GM23338 (cell line): ENCODE results near the gene SLC25A17. TPM values are rescaled to one million over a fixed set of nuclear protein-coding genes. Genes with fewer than 3 reads are reported as not detected.

Experiments used
- CREB1 ChIP-seq: fragments of 250-450 bp; sonication (Bioruptor Pico); IDR thresholded peaks from 2 replicates; pipeline ENCODE4 v1.5.0; 2020; ENCODE audit warnings: low read depth, mild to moderate bottlenecking, moderate library complexity
- STAT1 ChIP-seq: IDR thresholded peaks from one replicate; pipeline ENCODE4 v1.6.1; 2016; ENCODE audit warnings: antibody characterized with exemption; ENCODE audit not compliant: unreplicated experiment
- polyA plus RNA-seq: library from polyadenylated mRNA; unstranded; fragments of >200 nt; fragmentation: Nextera tagmentation; extraction: Ambion mirVana; gene quantifications from 2 replicates; pipeline ENCODE4 v1.2.1, GENCODE V29; 2016
- total RNA-seq: library from RNA; depleted of rRNA; stranded (reverse); fragments of >200 nt; shearing (Covaris generic); gene quantifications from 2 replicates; pipeline ENCODE4 v1.2.3, GENCODE V29; 2014
- TF ChIP-seq, protein P1 (sequence below): fragments of 250-450 bp; sonication (Bioruptor Pico); IDR thresholded peaks from 2 replicates; pipeline ENCODE4 v1.5.0; 2020; ENCODE audit warnings: mild to moderate bottlenecking, moderate library complexity
- TF ChIP-seq, protein P2 (sequence below): IDR thresholded peaks from 2 replicates; pipeline ENCODE4 v1.6.1; 2016; ENCODE audit warnings: antibody characterized with exemption
- TF ChIP-seq, protein P3 (sequence below): IDR thresholded peaks from one replicate; pipeline ENCODE4 v1.6.1; 2018; ENCODE audit warnings: antibody characterized with exemption; ENCODE audit not compliant: unreplicated experiment

SLC25A17 gene
- total and polyA plus RNA-seq, 2 experiments from 2014 or later: 35.4 to 43.6 TPM

DNA sequence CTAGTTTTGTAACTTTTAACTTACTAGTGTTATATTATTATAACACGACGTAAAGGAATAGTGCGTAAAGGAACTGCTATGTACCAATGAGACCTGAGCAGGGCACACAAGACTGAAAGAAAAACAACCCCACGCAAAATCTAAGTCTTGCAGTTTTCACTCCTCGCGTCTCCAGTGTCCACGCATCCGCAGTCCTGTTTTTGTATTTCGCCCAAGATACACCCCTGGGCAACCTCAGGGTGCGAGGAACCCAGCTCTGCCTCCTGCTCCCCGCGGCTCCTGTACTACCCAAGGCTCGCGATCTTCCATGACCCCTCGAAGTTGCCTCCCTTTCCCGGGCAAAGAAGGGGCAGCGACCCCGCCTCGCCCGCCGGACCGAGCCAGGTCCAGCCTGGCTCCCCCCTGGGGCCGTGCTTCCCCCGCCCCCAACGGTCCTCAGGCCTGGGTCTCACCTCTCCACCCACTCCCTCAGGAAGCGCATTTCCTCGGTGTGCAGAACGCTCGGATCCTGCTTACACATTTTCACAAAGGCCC lies 36.9 kb upstream of the SLC25A17 start (continued):
- TF ChIP-seq, protein P1, sequence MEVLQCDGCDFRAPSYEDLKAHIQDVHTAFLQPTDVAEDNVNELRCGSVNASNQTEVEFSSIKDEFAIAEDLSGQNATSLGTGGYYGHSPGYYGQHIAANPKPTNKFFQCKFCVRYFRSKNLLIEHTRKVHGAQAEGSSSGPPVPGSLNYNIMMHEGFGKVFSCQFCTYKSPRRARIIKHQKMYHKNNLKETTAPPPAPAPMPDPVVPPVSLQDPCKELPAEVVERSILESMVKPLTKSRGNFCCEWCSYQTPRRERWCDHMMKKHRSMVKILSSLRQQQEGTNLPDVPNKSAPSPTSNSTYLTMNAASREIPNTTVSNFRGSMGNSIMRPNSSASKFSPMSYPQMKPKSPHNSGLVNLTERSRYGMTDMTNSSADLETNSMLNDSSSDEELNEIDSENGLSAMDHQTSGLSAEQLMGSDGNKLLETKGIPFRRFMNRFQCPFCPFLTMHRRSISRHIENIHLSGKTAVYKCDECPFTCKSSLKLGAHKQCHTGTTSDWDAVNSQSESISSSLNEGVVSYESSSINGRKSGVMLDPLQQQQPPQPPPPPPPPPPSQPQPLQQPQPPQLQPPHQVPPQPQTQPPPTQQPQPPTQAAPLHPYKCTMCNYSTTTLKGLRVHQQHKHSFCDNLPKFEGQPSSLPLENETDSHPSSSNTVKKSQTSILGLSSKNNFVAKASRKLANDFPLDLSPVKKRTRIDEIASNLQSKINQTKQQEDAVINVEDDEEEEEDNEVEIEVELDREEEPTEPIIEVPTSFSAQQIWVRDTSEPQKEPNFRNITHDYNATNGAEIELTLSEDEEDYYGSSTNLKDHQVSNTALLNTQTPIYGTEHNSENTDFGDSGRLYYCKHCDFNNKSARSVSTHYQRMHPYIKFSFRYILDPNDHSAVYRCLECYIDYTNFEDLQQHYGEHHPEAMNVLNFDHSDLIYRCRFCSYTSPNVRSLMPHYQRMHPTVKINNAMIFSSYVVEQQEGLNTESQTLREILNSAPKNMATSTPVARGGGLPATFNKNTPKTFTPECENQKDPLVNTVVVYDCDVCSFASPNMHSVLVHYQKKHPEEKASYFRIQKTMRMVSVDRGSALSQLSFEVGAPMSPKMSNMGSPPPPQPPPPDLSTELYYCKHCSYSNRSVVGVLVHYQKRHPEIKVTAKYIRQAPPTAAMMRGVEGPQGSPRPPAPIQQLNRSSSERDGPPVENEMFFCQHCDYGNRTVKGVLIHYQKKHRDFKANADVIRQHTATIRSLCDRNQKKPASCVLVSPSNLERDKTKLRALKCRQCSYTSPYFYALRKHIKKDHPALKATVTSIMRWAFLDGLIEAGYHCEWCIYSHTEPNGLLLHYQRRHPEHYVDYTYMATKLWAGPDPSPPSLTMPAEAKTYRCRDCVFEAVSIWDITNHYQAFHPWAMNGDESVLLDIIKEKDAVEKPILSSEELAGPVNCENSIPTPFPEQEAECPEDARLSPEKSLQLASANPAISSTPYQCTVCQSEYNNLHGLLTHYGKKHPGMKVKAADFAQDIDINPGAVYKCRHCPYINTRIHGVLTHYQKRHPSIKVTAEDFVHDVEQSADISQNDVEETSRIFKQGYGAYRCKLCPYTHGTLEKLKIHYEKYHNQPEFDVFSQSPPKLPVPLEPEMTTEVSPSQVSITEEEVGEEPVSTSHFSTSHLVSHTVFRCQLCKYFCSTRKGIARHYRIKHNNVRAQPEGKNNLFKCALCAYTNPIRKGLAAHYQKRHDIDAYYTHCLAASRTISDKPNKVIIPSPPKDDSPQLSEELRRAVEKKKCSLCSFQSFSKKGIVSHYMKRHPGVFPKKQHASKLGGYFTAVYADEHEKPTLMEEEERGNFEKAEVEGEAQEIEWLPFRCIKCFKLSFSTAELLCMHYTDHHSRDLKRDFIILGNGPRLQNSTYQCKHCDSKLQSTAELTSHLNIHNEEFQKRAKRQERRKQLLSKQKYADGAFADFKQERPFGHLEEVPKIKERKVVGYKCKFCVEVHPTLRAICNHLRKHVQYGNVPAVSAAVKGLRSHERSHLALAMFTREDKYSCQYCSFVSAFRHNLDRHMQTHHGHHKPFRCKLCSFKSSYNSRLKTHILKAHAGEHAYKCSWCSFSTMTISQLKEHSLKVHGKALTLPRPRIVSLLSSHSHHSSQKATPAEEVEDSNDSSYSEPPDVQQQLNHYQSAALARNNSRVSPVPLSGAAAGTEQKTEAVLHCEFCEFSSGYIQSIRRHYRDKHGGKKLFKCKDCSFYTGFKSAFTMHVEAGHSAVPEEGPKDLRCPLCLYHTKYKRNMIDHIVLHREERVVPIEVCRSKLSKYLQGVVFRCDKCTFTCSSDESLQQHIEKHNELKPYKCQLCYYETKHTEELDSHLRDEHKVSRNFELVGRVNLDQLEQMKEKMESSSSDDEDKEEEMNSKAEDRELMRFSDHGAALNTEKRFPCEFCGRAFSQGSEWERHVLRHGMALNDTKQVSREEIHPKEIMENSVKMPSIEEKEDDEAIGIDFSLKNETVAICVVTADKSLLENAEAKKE: no peak
- no peak for TF ChIP-seq CREB1
- TF ChIP-seq STAT1: no peak
- TF ChIP-seq, protein P2, sequence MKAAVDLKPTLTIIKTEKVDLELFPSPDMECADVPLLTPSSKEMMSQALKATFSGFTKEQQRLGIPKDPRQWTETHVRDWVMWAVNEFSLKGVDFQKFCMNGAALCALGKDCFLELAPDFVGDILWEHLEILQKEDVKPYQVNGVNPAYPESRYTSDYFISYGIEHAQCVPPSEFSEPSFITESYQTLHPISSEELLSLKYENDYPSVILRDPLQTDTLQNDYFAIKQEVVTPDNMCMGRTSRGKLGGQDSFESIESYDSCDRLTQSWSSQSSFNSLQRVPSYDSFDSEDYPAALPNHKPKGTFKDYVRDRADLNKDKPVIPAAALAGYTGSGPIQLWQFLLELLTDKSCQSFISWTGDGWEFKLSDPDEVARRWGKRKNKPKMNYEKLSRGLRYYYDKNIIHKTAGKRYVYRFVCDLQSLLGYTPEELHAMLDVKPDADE: no peak
- TF ChIP-seq, protein P3, sequence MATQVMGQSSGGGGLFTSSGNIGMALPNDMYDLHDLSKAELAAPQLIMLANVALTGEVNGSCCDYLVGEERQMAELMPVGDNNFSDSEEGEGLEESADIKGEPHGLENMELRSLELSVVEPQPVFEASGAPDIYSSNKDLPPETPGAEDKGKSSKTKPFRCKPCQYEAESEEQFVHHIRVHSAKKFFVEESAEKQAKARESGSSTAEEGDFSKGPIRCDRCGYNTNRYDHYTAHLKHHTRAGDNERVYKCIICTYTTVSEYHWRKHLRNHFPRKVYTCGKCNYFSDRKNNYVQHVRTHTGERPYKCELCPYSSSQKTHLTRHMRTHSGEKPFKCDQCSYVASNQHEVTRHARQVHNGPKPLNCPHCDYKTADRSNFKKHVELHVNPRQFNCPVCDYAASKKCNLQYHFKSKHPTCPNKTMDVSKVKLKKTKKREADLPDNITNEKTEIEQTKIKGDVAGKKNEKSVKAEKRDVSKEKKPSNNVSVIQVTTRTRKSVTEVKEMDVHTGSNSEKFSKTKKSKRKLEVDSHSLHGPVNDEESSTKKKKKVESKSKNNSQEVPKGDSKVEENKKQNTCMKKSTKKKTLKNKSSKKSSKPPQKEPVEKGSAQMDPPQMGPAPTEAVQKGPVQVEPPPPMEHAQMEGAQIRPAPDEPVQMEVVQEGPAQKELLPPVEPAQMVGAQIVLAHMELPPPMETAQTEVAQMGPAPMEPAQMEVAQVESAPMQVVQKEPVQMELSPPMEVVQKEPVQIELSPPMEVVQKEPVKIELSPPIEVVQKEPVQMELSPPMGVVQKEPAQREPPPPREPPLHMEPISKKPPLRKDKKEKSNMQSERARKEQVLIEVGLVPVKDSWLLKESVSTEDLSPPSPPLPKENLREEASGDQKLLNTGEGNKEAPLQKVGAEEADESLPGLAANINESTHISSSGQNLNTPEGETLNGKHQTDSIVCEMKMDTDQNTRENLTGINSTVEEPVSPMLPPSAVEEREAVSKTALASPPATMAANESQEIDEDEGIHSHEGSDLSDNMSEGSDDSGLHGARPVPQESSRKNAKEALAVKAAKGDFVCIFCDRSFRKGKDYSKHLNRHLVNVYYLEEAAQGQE: no peak
